GM19463 (cell line): ENCODE measurements around the gene PDCD1.
"Not testable (repeated sequence)": the region's sequence is repeated elsewhere in the genome, so short reads cannot be mapped to it uniquely, and the experiment has no call there.

Experiments
- ATAC-seq: cut with Tn5 transposase; IDR thresholded peaks from one replicate; pipeline ENCODE4 v1.9.1; 2021; ENCODE audit warnings: mild to moderate bottlenecking, moderate library complexity; ENCODE audit not compliant: unreplicated experiment

The PDCD1 gene

DNA sequence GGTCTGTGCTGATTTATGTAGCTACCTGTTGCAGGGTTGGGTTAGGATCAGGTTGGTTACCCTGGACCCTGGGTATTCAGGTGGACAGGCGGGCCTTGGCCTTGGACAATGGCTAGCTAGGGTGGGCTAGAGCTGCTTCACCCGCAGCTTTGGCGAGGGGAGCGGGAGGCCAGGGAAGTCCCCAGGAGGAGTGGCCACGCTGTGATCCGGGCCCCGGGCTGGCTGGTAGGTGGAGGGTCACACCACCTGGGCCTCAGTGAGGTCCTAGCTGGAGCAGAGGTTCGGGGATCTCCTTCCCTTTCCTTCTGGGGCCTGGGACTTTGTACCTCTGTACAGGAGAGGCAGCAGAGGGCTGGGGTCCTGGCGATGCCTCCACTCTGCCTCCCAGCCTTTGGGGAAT lies 20.6 kb upstream of the PDCD1 start:
- no peak for ATAC-seq

- no peak for ATAC-seq
Measured at GRCh38 chr2:241877989-241878970, 19.6 kb upstream of the PDCD1 start.

GRCh38 chr2:241877197-241877685 lies 18.5 kb upstream of the PDCD1 start:
- no peak for ATAC-seq

- ATAC-seq: no peak
Measured at GRCh38 chr2:241876528-241877196, 18.0 kb upstream of the PDCD1 start.

DNA sequence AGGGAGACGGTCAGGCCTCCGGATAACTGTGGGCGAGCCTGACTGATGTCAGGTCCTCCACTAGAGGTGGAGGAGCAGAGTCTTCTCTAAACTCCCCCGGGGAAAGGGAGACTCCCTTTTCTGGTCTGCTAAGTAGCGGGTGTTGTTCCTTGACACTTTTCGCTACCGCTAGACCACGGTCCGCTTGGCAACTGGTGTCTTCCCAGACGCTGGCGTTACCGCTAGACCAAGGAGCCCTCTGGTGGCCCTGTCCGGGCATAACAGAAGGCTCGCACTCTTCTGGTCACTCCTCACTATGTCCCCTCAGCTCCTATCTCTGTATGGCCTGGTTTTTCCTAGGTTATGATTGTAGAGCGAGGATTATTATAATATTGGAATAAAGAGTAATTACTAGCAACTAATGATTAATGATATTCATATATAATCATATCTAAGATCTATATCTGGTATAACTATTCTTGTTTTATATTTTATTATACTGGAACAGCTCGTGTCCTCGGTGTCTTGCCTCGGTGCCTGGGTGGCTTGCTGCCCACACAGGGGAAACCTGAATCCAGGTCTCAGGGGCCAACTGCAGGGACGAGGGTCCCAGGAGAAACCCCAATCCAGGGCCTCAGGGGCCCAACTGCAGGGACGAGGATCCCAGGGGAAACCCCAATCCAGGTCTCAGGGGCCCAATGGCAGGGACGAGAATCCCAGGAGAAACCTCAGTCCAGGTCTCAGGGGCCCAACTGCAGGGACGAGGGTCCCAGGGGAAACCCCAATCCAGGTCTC lies 17.2 kb upstream of the PDCD1 start:
- ATAC-seq: not testable (repeated sequence)

DNA sequence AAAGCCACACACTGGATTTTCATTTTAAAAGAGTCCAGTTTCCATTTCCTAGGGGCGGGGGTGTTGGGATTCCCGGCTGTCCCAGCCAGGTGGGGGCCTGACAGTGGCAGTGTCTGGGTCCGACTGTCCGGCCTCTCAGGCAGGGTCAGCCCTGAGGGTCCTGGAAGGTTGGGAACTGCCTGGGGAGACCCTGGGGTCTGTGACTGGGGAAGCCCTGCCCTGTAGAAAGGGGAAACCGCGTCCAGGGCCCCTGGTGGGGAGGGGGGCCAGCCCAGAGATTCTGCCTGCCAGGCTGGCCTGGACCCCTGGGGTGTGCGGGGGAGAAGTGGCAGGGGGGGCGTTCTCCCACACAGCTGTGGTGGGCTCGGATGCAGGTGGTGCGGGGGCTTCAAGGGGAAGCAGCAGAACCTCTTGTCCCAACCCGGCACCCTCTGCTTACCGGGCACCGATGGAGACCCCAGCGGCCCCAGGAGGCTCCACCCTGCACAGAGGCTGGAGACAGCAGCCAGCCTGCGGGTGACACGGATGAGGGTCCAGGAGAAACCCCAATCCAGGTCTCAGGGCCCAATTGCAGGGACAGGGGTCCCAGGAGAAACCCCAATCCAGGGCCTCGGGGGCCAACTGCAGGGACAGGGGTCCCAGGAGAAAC lies 15.7 kb upstream of the PDCD1 start:
- no peak for ATAC-seq

DNA sequence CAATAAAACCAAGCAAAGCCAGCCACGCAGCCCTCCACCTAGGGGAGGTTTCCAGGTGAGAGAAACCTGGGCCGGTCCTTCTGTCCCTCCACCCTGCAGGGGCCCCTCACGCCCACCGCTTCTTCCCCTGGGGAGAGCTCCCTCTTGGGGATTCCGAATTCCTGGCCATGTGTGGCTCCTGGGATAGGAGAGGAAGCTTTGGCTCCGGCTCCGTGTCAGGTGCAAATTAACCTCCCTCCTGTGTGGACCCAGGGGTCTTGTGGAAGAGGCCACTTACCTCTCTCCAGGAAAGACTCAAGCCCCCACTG lies 15.1 kb upstream of the PDCD1 start:
- ATAC-seq: no peak

GRCh38 chr2:241873081-241873802 lies 14.5 kb upstream of the PDCD1 start:
- no peak for ATAC-seq

DNA sequence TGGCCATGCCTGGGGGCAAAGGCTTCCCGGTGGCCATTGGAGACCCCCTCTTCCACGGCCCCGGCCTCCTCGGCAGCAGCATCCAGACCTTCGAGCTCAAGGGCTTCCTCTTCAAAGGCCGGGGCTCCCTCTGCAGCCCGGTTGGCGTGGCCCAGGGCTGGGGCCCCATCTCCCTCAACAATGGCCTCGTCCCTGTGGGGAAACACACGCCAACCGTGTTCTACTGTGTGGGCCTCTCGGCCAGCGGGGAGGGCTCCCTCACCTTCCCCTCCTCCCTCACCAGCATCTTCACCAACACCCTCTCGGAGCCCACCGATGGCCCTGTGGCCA lies 13.6 kb upstream of the PDCD1 start:
- no peak for ATAC-seq

DNA sequence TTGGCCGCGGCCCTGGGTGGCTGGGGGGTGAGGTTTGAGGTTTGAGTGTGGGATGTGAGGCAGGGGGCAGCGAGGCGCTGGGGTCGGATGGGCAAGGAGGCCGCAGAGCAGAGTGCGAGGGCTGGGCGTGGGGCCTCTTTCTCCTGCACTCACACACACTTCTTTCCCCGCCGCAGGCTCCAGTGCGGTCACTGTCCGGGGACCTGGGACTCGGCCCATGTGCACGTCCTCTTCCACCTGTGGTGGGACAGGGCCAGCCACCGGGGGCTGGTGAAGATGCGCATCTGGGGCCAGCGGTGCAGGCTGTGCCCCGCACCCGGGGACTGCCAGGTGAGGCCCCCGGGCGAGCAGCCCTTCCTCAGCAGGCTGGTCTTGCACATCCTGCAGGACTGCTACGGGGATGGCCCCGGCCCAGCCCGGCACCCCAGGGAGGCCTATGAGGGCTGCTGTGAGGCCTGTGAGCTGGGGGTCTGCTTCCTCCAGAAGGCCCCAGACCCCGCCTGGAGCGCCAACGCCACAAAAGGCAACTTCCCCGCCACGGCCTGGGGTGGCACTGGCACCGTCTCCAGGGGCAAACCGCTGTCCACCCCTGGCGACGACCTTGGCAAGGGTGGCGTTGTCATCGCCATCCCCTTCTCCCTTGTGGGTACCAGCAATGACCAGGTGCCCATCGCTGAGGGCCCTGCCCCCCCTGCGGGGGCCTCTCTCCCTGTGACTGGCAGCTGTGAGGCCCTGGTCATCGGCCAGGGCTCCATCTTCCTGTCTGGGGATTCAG lies 13.0 kb upstream of the PDCD1 start:
- ATAC-seq: no peak

- ATAC-seq: no peak
Measured at GRCh38 chr2:241870611-241871537, 12.2 kb upstream of the PDCD1 start.

DNA sequence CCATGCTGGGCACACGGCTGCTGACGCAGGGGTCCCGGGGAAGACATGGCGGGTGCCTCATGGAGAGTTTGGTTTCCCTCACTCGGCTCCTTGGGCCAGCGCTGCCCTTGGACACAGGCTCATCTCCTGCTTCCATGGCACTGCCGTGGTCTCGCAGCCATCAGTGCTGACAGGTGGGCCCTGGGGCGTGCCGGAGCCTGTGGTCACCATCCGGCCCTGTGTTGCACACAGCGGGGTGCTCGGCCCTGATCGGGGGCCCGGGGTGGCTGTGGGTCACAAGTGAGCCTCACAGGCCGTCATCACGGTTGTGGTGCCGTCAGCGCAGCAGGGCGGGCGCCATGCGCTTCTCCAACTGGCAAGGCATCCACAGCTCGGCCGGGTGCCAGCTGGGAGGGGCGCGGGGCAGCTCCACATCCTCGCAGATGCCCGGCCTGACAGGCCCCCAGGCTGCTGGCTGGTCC lies 11.4 kb upstream of the PDCD1 start:
- no peak for ATAC-seq

DNA sequence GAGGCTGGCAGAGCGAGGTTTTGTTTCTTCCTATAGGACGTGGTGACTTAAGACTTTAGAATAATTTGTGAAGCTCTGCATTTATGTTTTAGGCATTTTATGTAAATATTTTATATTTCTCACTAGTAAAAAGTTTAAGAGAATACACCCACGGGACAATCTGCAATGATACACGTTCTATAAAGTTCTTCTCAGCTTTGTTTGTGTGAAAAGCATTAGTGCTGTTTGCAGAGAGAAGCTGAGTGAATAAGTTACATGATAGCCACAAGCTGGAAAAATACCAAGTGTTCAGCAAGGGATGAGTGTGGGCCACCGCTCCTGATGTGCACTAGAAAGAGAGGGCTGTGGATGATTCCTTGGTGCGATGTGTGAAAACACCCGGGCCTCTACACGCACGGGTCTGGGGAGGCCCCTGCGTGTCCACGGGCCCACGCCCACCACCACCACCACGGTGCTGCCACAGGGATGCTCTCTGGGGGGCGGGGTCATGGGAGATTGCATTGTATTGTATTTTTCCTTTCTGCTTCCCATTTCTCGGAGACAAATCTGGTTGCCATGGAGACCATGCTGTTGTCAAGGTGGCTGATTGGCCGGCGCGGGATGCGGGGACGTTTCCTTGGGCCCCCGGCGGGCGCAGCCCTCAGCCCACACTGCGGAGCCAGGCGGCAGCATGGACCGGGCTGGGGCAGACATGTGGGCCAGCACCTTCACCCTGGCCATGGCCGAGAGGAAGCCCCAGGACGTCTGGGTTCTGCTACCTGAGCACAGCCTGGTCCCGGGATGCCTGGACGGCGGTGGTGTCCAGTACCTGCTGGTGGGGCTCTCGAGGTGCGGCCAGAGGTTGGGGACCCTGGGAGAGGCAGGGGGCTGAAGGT lies 10.6 kb upstream of the PDCD1 start, which contains the start of gene RTP5:
Gene RTP5, plus strand, starts transcription at position 643 of the 875 bp plus-strand sequence. Its CDS starts 28 bp downstream, at position 671.
- ATAC-seq: no peak

DNA sequence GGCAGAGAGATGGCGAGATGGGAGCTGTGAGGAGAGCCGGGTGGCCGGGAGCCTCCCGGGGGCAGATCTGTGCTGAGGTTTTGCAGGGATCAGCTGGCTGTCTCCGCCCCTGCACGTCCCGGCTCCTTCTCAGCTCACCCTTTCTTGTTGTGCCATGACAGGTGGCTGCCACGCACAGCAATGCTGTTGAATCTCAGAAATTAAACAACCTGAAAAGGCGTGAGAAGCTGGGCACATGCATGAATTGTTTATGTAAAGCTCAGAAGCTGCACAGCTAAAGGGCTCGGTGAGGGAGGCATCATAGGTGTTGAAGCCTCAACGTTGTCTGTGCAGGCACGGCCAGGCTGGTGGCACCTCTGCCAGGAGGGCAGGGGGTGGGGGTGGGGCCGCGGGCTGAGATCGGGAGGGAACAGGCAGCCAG lies 10.0 kb upstream of the PDCD1 start:
- ATAC-seq: no peak

- ATAC-seq: no peak
Measured at GRCh38 chr2:241867776-241868420, 9.2 kb upstream of the PDCD1 start.

GRCh38 chr2:241866790-241867645 lies 8.3 kb upstream of the PDCD1 start:
- ATAC-seq: no peak
